ENCODE measurements around the gene TNRC18.

GRCh38 chr7:5403442-5403841 is 20.2 kb downstream of the TNRC18 start:
- TF ChIP-seq CTCF (conservative IDR thresholded peaks at IDR 0.05; ENCODE audit: low read length) = no peak
- TF ChIP-seq EZH2phosphoT487 (IDR thresholded peaks at IDR 0.05; ENCODE audit: borderline replicate concordance) = no peak
